Measurements from ENCODE around the gene STX5.
"Not testable (repeated sequence)": the region's sequence is repeated elsewhere in the genome, so short reads cannot be mapped to it uniquely, and the experiment has no call there.

Gene STX5

DNA sequence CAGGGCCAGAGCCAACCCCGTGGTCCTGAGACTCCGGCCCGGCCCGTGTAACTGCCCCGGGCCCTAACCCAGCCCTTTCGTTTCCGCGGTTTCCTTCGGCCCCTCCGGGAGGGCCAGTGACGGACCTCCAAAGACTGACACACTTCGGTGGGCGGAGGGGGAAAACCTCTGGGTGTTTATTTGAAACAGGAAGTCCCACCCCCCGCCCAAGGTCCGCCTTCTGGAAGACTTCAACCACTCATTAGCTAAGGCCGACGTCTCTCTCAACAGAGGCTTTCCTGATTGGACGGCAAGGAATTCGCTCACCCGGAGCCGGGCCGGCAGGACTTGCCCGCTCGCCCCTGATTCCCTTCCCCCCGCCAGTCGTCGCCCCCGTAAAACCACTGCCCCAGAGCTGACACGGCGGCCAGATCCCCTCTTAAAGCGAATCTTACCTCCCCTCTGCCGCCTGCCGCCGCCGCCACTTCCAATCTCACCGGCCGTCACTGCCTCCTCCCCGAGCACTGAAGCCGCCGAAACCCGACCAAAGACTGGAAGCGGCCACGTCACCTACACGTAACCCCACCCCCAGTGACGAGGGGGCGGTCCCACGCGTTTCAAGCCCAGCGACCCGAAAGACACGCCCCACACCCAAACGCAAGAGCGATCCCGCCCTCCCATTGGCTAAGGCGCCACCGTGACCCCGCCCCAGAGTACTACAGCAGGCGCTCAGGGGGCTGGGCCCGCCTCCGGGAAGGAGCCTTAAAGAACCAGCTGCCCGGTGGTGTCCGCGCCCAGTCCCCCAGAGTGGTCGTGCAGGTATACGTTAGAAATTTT lies at the start of gene STX5:
STX5 (minus strand) TSS at position 532 of the 816 bp plus-strand sequence. CDS start 808 bp downstream, outside the sequence.
- ATAC-seq (replicated peaks) (peak; percentile 88 to 91), DNase-seq (peak; percentile 97)
- Mint-ChIP-seq H3K36me3 (peaks cover 27 to 48% of the 10 kb centered on the region in 2 donors), H3K27ac (peak within 1 kb of the TSS; percentile 99), H3K27me3 (no peaks in the 10 kb centered on the region), H3K4me1 (peaks cover 36 to 55% of the 10 kb centered on the region in 2 donors), H3K4me3 (peak within 1 kb of the TSS; percentile 86 to 94), H3K9me3 (no peaks in the 10 kb centered on the region)

DNA sequence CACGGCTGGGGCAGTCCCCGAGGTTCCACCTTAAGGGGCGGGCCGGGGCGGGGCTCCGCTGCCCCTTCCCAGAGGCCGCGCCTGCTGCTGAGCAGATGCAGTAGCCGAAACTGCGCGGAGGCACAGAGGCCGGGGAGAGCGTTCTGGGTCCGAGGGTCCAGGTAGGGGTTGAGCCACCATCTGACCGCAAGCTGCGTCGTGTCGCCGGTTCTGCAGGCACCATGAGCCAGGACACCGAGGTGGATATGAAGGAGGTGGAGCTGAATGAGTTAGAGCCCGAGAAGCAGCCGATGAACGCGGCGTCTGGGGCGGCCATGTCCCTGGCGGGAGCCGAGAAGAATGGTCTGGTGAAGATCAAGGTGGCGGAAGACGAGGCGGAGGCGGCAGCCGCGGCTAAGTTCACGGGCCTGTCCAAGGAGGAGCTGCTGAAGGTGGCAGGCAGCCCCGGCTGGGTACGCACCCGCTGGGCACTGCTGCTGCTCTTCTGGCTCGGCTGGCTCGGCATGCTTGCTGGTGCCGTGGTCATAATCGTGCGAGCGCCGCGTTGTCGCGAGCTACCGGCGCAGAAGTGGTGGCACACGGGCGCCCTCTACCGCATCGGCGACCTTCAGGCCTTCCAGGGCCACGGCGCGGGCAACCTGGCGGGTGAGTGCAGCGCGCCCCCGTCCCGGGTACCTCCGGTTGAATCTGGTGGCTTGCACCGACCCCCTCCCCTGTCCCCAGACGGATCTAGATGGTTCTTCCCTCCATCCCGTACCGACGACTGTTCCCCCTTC lies 49.1 kb upstream of the STX5 start, which contains the start of gene SLC3A2:
SLC3A2 (plus strand) TSS at position 94 of the 776 bp plus-strand sequence; CDS start at position 222, 128 bp downstream.
- peak within 1 kb of the TSS; percentile 94 for H3K4me3 Mint-ChIP-seq
- ATAC-seq (replicated peaks) (peak; percentile 81 to 85), DNase-seq (peak; percentile 80)
- H3K36me3 Mint-ChIP-seq: peaks cover 61 to 75% of the 10 kb centered on the region in 2 donors
- no peaks in the 10 kb centered on the region for H3K27me3 Mint-ChIP-seq
- peaks cover 38 to 54% of the 10 kb centered on the region in 2 donors for H3K4me1 Mint-ChIP-seq
- H3K27ac Mint-ChIP-seq: peak within 1 kb of the TSS; percentile 100
- no peaks in the 10 kb centered on the region for H3K9me3 Mint-ChIP-seq

DNA sequence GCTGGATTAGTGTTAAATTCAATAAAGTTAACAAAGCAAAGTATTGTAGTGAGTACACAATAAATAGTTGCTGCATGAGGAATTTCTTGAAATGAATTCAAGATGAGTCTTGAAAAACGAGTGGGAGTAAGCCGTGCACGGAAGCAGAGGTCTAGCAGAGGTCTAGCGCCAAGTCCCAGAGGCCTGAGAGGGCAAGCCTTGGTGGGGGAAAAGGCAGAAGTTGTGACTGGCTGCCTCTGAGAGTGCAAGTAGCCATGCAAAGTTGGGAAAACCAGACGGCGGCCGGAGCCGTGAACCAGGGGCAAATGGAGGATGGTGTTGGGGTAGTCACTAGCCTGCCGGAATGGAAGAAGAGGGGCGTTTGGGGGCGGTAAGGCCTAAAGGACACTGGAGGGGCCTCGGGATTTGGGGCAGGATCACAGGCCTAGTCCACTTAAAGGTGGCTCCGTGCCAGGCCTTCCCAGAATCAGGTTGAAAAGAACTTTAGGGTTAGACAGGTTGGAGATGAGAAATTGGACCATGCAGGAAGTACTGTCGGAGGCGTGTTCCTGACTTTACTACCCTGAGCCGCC lies 48.5 kb upstream of the STX5 start:
- Mint-ChIP-seq H3K36me3 (peaks cover 54 to 73% of the 10 kb centered on the region in 2 donors), H3K9me3 (no peaks in the 10 kb centered on the region), H3K4me1 (peaks cover 36 to 51% of the 10 kb centered on the region in 2 donors), H3K27me3 (no peaks in the 10 kb centered on the region), H3K4me3 (peak overlapping the region; percentile 94), H3K27ac (peak overlapping the region; percentile 100)
- peak; percentile 61 to 67 for ATAC-seq (replicated peaks)
- DNase-seq: peak; percentile 67

- H3K9me3 Mint-ChIP-seq: no peaks in the 10 kb centered on the region
- peaks cover 50 to 71% of the 10 kb centered on the region in 2 donors for H3K36me3 Mint-ChIP-seq
- H3K27ac Mint-ChIP-seq: peak overlapping the region; percentile 100
- peaks cover 33 to 45% of the 10 kb centered on the region in 2 donors for H3K4me1 Mint-ChIP-seq
- H3K27me3 Mint-ChIP-seq: no peaks in the 10 kb centered on the region
- ATAC-seq (replicated peaks) (no peak), DNase-seq (no peak)
- H3K4me3 Mint-ChIP-seq: peak overlapping the region; percentile 94
These were observed 47.6 kb upstream of the STX5 start for GRCh38 chr11:62879235-62879978.

DNA sequence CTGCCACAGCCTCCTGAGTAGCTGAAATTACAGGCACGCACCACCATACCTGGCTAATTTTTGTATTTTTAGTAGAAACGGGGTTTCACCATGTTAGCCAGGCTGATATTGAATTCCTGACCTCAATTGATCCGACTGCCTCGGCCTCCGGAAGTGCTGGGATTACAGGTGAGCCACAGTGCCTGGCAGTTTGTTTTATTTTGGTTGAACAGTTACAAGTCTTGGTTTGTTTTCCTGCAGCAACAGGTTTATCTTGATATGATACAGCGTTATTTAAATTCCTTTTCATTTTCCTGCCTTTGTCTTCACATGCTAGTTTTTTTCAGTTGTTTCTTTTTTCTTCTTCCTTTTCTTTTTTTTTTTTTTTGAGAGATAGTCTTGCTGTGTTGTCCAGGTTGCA lies 44.9 kb upstream of the STX5 start:
- H3K27me3 Mint-ChIP-seq: no peaks in the 10 kb centered on the region
- H3K9me3 Mint-ChIP-seq: no peaks in the 10 kb centered on the region
- no peak overlapping the region for H3K4me3 Mint-ChIP-seq
- no peak overlapping the region for H3K27ac Mint-ChIP-seq
- H3K36me3 Mint-ChIP-seq: peaks cover 31 to 50% of the 10 kb centered on the region in 2 donors
- DNase-seq: no peak
- peaks cover 18 to 19% of the 10 kb centered on the region in 2 donors for H3K4me1 Mint-ChIP-seq
- ATAC-seq (replicated peaks): no peak

DNA sequence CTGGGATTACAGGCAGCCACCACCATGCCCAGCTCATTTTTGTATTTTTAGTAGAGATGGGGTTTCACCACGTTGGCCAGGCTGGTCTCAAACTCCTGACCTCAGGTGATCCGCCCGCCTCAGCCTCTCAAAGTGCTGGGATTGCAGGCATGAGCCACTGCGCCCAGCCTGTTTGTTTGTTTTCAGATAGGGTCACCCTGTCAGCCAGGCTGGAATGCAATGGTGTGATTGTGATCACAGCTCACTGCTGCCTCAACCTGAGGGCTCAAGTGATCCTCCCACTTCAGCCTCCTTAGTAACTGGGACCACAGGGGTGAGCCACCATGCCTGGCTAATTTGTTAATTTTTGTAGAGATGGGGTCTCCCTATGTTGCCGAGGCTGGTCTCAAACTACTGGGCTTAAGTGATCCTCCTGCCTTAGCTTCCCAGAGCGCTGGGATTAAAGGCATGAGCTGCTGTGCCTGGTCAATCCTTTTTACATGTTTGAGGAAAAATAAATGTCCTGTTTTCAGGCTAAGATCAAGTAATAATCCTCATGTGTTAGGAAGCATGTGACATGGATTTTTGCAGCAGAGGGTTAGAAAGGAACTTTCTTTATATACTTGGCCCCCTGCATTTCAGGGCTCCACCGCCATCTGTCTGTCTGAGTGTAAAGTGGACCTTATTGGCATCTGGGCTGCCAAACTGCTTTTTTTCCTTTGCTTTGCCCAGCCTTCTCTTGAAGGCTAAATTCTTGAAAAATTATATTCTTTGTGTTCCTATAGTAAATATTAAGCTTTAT lies 44.0 kb upstream of the STX5 start:
- peaks cover 16% of the 10 kb centered on the region in 2 donors for H3K4me1 Mint-ChIP-seq
- no peak for DNase-seq
- no peak overlapping the region for H3K4me3 Mint-ChIP-seq
- peaks cover 26 to 44% of the 10 kb centered on the region in 2 donors for H3K36me3 Mint-ChIP-seq
- no peak for ATAC-seq (replicated peaks)
- H3K27me3 Mint-ChIP-seq: no peaks in the 10 kb centered on the region
- H3K9me3 Mint-ChIP-seq: no peaks in the 10 kb centered on the region
- no peak overlapping the region for H3K27ac Mint-ChIP-seq

DNA sequence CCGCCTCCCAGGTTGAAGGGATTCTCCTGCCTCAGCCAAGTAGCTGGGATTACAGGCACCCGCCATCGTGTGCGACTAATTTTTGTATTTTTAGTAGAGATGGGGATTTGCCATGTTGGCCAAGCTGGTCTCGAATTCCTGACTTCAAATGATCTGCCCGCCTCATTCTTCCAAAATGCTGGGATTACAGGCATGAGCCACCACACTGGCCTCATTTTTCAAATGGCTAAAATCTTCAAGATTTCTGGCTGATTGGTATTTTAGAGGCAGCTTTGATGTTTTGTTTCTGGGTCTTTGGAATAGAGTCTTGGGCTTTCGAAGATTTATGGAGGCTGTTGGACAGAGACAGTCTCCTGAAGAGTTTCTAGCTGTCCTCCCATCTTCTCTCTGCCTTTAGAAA lies 43.0 kb upstream of the STX5 start:
- Mint-ChIP-seq H3K4me1 (peaks cover 6 to 10% of the 10 kb centered on the region in 2 donors), H3K27ac (no peak overlapping the region), H3K27me3 (no peaks in the 10 kb centered on the region), H3K4me3 (no peak overlapping the region), H3K36me3 (peaks cover 22 to 38% of the 10 kb centered on the region in 2 donors), H3K9me3 (no peaks in the 10 kb centered on the region)
- no peak for DNase-seq
- no peak for ATAC-seq (replicated peaks)

DNA sequence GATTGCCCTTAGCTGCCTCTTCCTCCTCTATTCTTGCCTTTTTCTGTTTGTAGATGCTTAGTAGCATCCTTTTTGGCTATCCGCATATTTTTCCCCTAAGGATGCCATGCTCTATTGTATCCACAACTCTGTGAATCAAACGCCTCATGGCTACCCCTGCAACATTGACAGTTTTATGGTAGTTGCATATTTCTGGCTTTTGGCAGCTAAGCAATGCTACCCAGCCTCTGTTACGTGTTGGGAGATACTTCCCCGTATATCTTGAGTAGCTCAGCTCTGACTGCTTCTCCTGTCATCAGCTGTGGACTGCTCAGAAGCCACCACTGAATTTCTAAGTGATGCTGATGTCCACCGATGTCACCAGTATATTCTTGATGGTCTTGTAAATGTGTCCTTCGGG lies 33.8 kb upstream of the STX5 start:
- Mint-ChIP-seq H3K27me3 (no peaks in the 10 kb centered on the region), H3K4me3 (no peak overlapping the region), H3K4me1 (peaks cover 10 to 22% of the 10 kb centered on the region in 2 donors), H3K9me3 (no peaks in the 10 kb centered on the region), H3K36me3 (peaks cover 12 to 26% of the 10 kb centered on the region in 2 donors), H3K27ac (no peak overlapping the region)
- no peak for DNase-seq
- ATAC-seq (replicated peaks): no peak

DNA sequence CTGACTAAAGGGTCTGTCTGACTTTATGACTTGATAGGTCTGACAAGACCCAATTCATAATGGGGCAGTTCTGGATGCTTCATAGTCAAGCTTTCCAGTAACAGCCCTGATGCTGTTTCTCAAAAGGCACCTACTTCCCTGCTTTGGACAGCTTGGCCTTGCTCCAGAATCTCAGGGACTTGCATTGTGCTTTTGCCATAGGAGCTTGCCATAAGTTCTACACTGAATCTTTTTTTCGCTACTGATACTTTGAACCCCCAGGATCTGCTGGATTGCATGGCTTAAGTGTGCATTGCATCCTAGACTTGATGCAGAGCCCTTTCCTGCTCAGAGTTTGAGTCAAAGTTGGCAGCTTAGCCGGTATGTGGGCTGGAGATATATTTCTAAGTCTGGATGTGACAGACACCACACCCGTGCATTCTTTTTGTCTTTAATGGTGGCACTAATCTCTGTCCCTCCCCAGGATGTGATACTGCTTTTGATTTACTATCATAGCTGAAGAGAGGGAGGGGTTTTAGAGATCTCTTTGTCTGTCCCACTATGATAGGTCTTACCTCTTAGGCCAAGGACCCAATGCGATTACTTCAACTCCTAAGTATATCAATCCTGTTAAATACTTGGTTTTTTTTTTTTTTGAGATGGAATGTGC lies 32.0 kb upstream of the STX5 start:
- H3K27me3 Mint-ChIP-seq: no peaks in the 10 kb centered on the region
- ATAC-seq (replicated peaks): no peak
- H3K4me3 Mint-ChIP-seq: no peak overlapping the region
- H3K4me1 Mint-ChIP-seq: peaks cover 12 to 33% of the 10 kb centered on the region in 2 donors
- peaks cover 19 to 35% of the 10 kb centered on the region in 2 donors for H3K36me3 Mint-ChIP-seq
- H3K9me3 Mint-ChIP-seq: no peaks in the 10 kb centered on the region
- DNase-seq: no peak
- no peak overlapping the region for H3K27ac Mint-ChIP-seq

- not testable (repeated sequence) for DNase-seq; H3K4me3 Mint-ChIP-seq; H3K27ac Mint-ChIP-seq; ATAC-seq (replicated peaks); H3K9me3 Mint-ChIP-seq; H3K27me3 Mint-ChIP-seq
- H3K4me1 Mint-ChIP-seq: peaks cover 24 to 52% of the 10 kb centered on the region in 2 donors
- peaks cover 26 to 35% of the 10 kb centered on the region in 2 donors for H3K36me3 Mint-ChIP-seq
These were observed 29.8 kb upstream of the STX5 start for GRCh38 chr11:62861564-62862192.

GRCh38 chr11:62860835-62861563 lies 29.1 kb upstream of the STX5 start:
- Mint-ChIP-seq H3K4me3 (no peak overlapping the region), H3K4me1 (peaks cover 24 to 56% of the 10 kb centered on the region in 2 donors), H3K27ac (no peak overlapping the region), H3K27me3 (no peaks in the 10 kb centered on the region), H3K36me3 (peaks cover 25 to 32% of the 10 kb centered on the region in 2 donors), H3K9me3 (no peaks in the 10 kb centered on the region)
- DNase-seq (no peak), ATAC-seq (replicated peaks) (no peak)

DNA sequence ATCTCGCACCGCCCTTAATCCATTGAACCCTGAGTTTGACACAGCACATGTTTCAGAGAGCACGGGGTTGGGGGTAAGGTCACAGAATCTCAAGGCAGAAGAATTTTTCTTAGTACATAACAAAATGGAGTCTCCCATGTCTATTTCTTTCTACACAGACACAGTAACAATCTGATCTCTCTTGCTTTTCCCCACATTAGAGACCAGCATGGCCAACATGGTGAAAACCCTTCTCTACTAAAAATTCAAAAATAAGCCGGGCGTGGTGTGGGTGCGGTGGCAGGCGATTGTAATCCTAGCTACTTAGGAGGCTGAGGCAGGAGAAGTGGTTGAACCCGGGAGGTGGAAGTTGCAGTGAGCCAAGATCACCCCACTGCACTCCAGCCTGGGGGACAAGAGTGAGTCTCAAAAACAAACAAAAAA lies 27.4 kb upstream of the STX5 start:
- H3K36me3 Mint-ChIP-seq: peaks cover 37 to 43% of the 10 kb centered on the region in 2 donors
- H3K27ac Mint-ChIP-seq; H3K27me3 Mint-ChIP-seq; ATAC-seq (replicated peaks); H3K9me3 Mint-ChIP-seq; DNase-seq; H3K4me3 Mint-ChIP-seq: not testable (repeated sequence)
- H3K4me1 Mint-ChIP-seq: peaks cover 29 to 68% of the 10 kb centered on the region in 2 donors

Data from stimulated activated naive B cell treated with anti-CD40 and anti-IgM and Interleukin-4, amounts not matched to agents 10 μg/mL and 1 μg/mL and 100 μg/mL, for 72 hours (primary cell).